HEK293 (cell line): ENCODE results near the gene IGSF21.

Source experiments
- CTCF ChIA-PET: fragments of 350-600 bp; formaldehyde crosslinking; extraction: SDS; loops from one replicate; lab custom pipeline; 2021; ENCODE audit warnings: antibody characterized with exemption; lab: Yijun Ruan, JAX
- POLR2A ChIA-PET: fragments of 300-600 bp; formaldehyde crosslinking; extraction: SDS; loops from one replicate; lab custom pipeline; 2020; ENCODE audit warnings: antibody characterized with exemption, inconsistent platforms; lab: Yijun Ruan, JAX
- H3K27ac ChIP-seq: fragments of 200-500 bp; sonication (Bioruptor generic); 2 replicates; pipeline ENCODE4 v1.5.1; 2014; ENCODE audit warnings: low read depth, low read length, control low read depth, inconsistent platforms; ENCODE audit errors: extremely low read depth
- H3K36me3 ChIP-seq, 2 experiments: fragments of 200-500 bp in 1 of 2; sonication (Bioruptor generic) in 1 of 2; 1 replicate in 1 of 2; 2 replicates in 1 of 2; pipeline ENCODE4 v1.5.1; 2014 to 2017; ENCODE audit warnings: inconsistent platforms in 2 of 2, low read length in 2 of 2; ENCODE audit not compliant: control insufficient read depth in 2 of 2, insufficient read depth in 1 of 2
- H3K4me1 ChIP-seq: fragments of 200-500 bp; sonication (Bioruptor generic); 2 replicates; pipeline ENCODE4 v1.5.1; 2014; ENCODE audit warnings: mild to moderate bottlenecking, low read length, inconsistent platforms; ENCODE audit not compliant: control insufficient read depth, insufficient read depth
- H3K4me3 ChIP-seq: 2 replicates; pipeline ENCODE4 v1.5.1; 2011; ENCODE audit warnings: low read depth, mild to moderate bottlenecking, control low read depth, low read length, moderate library complexity
- H3K9me3 ChIP-seq: fragments of 200-500 bp; sonication (Bioruptor generic); 2 replicates; pipeline ENCODE4 v1.5.1; 2014; ENCODE audit warnings: low read depth, low read length, inconsistent platforms; ENCODE audit not compliant: control insufficient read depth, insufficient read depth
- GLIS1 ChIP-seq: fragments of 450-650 bp; formaldehyde crosslinking; IDR thresholded peaks from 2 replicates; pipeline ENCODE4 v1.5.1; 2016; ENCODE audit warnings: missing biosample characterization, missing genetic modification characterization
- KLF16 ChIP-seq: fragments of 450-650 bp; formaldehyde crosslinking; IDR thresholded peaks from 2 replicates; pipeline ENCODE4 v1.5.1; 2017; ENCODE audit warnings: missing biosample characterization, missing genetic modification characterization
- KLF7 ChIP-seq: fragments of 450-650 bp; formaldehyde crosslinking; IDR thresholded peaks from 2 replicates; pipeline ENCODE4 v1.5.1; 2016; ENCODE audit warnings: missing biosample characterization, missing genetic modification characterization, borderline replicate concordance
- KLF9 ChIP-seq: fragments of 450-650 bp; formaldehyde crosslinking; IDR thresholded peaks from 2 replicates; pipeline ENCODE4 v1.5.1; 2016; ENCODE audit warnings: missing biosample characterization, missing genetic modification characterization, low read depth
- MZF1 ChIP-seq: fragments of 450-650 bp; formaldehyde crosslinking; IDR thresholded peaks from 2 replicates; pipeline ENCODE4 v1.5.1; 2017; ENCODE audit warnings: missing biosample characterization, missing genetic modification characterization, borderline replicate concordance
- ZBTB7A ChIP-seq: fragments of 450-650 bp; formaldehyde crosslinking; IDR thresholded peaks from 2 replicates; pipeline ENCODE4 v1.5.1; 2016; ENCODE audit warnings: low read depth, missing biosample characterization, missing genetic modification characterization
- ZNF202 ChIP-seq: fragments of 450-650 bp; formaldehyde crosslinking; IDR thresholded peaks from 2 replicates; pipeline ENCODE4 v1.5.1; 2016; ENCODE audit warnings: missing biosample characterization, missing genetic modification characterization, borderline replicate concordance
- ZNF214 ChIP-seq: fragments of 450-650 bp; formaldehyde crosslinking; IDR thresholded peaks from 2 replicates; pipeline ENCODE4 v1.5.1; 2017; ENCODE audit warnings: missing biosample characterization, mild to moderate bottlenecking, missing genetic modification characterization, borderline replicate concordance
- ZNF624 ChIP-seq: fragments of 450-650 bp; formaldehyde crosslinking; IDR thresholded peaks from 2 replicates; pipeline ENCODE4 v1.5.1; 2017; ENCODE audit warnings: missing biosample characterization, missing genetic modification characterization
- ZNF707 ChIP-seq: fragments of 450-650 bp; formaldehyde crosslinking; IDR thresholded peaks from 2 replicates; pipeline ENCODE4 v1.5.1; 2016; ENCODE audit warnings: missing biosample characterization, missing genetic modification characterization
- ZNF777 ChIP-seq: fragments of 450-650 bp; formaldehyde crosslinking; IDR thresholded peaks from 2 replicates; pipeline ENCODE4 v1.5.1; 2017; ENCODE audit warnings: missing biosample characterization, missing genetic modification characterization, borderline replicate concordance
- TF ChIP-seq, protein P1 (sequence below): fragments of 450-650 bp; formaldehyde crosslinking; IDR thresholded peaks from 2 replicates; pipeline ENCODE4 v1.5.1; 2017; ENCODE audit warnings: missing biosample characterization, missing genetic modification characterization
- TF ChIP-seq, protein P2 (sequence below): fragments of 450-650 bp; formaldehyde crosslinking; IDR thresholded peaks from 2 replicates; pipeline ENCODE4 v1.5.1; 2016; ENCODE audit warnings: missing biosample characterization, missing genetic modification characterization
- TF ChIP-seq, protein P3 (sequence below): fragments of 450-650 bp; formaldehyde crosslinking; IDR thresholded peaks from 2 replicates; pipeline ENCODE4 v1.5.1; 2016; ENCODE audit warnings: missing biosample characterization, missing genetic modification characterization, borderline replicate concordance
- TF ChIP-seq, protein P4 (sequence below): fragments of 450-650 bp; formaldehyde crosslinking; IDR thresholded peaks from 2 replicates; pipeline ENCODE4 v1.5.1; 2017; ENCODE audit warnings: missing biosample characterization, missing genetic modification characterization
- TF ChIP-seq, protein P5 (sequence below): fragments of 450-650 bp; formaldehyde crosslinking; IDR thresholded peaks from 2 replicates; pipeline ENCODE4 v1.5.1; 2016; ENCODE audit warnings: missing biosample characterization, missing genetic modification characterization

Gene IGSF21

DNA sequence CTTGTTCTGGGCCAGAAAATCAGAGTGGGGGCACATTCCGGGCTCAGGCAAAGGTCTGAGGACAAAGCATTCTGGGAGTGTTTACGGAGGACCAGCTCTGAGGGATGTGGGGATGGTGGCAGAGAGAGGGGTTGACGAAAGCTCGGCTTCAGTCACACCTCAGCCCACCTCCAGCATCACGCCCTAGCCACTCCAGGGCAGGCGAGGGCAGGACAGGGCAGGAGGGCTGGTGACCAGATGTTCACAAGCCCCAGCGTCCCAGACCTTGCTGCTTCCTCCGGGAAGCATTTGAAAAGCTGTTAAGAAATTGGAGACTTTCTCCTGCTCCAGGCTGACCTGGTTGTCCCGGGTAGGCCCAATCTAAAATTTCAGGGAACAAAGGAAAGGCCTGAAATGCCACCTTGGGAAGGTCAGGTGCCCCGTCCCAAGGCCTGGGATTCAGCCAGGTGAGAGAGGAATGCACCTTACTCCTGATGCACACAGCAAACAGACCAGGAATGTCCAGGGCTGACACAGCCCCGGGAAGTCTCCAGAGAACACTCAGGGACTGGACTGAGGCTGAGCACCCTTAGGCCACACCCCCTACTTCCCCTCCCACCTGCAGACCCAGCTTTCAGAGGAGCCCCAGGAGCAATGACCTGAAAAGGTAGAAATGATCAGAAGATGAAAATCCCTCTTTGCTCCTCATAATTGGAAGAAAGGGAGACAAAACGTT is 301.2 kb downstream of the IGSF21 start:
- no peaks in the 10 kb centered on the region for H3K4me1 ChIP-seq
- CTCF ChIA-PET, result interaction anchor here (1.0 kb wide), 1 partner anchor 166 kb away, joined by 4 read pairs; no protein-coding TSS in a partner anchor
- TF ChIP-seq ZBTB7A (tag by site-specific recombination) (no peak), ZNF777 (tag by site-specific recombination) (no peak), KLF7 (tag by site-specific recombination) (no peak), KLF9 (0 out of 2 replicates have a peak, but pooled peaks have one; percentile 12)
- TF ChIP-seq, protein P1, sequence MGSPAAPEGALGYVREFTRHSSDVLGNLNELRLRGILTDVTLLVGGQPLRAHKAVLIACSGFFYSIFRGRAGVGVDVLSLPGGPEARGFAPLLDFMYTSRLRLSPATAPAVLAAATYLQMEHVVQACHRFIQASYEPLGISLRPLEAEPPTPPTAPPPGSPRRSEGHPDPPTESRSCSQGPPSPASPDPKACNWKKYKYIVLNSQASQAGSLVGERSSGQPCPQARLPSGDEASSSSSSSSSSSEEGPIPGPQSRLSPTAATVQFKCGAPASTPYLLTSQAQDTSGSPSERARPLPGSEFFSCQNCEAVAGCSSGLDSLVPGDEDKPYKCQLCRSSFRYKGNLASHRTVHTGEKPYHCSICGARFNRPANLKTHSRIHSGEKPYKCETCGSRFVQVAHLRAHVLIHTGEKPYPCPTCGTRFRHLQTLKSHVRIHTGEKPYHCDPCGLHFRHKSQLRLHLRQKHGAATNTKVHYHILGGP (tag by site-specific recombination), result no peak
- TF ChIP-seq, all 188 proteins: peak for 1
- Histone ChIP-seq H3K27ac (no peak overlapping the region), H3K9me3 (no peaks in the 10 kb centered on the region), H3K36me3 (no peaks in the 10 kb centered on the region), H3K4me3 (no peak overlapping the region)
- POLR2A ChIA-PET, result no interaction called here

DNA sequence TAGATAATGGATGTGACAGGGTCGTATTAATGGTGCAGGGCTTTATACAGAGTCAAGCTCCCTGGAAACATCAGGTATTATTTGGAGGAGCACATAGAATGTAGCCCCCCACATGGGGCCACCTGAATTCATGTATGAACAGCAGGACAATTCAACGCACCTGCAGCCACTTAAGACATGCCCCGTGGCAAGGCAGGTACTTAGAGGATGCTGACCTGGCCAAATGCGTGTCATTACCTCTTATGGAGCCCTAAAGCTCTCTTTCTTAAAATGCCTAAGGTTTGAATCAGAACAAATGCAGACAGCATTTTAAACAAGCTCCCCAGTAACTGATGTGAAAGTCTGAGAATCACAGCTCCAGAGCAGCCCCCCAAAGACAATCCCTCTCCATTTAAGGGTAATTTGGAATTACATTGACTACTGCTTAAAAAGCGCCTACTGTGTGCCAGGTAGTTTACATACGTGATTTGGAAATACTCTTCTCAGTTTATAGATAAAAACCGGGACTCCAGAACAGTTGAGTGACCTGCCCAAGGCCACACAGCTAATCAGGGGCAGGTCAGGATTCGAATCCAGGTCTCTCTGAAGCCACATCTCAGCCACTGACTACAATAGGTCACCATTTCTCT is 302.1 kb downstream of the IGSF21 start:
- ChIA-PET POLR2A (no interaction called here), CTCF (no interaction called here)
- TF ChIP-seq KLF16 (tag by site-specific recombination) (no peak), ZNF202 (tag by site-specific recombination) (no peak), ZNF214 (tag by site-specific recombination) (no peak), MZF1 (tag by site-specific recombination) (no peak), KLF9 (no peak), ZNF707 (no peak), GLIS1 (tag by site-specific recombination) (no peak), ZNF624 (tag by site-specific recombination) (no peak)
- TF ChIP-seq, protein P2, sequence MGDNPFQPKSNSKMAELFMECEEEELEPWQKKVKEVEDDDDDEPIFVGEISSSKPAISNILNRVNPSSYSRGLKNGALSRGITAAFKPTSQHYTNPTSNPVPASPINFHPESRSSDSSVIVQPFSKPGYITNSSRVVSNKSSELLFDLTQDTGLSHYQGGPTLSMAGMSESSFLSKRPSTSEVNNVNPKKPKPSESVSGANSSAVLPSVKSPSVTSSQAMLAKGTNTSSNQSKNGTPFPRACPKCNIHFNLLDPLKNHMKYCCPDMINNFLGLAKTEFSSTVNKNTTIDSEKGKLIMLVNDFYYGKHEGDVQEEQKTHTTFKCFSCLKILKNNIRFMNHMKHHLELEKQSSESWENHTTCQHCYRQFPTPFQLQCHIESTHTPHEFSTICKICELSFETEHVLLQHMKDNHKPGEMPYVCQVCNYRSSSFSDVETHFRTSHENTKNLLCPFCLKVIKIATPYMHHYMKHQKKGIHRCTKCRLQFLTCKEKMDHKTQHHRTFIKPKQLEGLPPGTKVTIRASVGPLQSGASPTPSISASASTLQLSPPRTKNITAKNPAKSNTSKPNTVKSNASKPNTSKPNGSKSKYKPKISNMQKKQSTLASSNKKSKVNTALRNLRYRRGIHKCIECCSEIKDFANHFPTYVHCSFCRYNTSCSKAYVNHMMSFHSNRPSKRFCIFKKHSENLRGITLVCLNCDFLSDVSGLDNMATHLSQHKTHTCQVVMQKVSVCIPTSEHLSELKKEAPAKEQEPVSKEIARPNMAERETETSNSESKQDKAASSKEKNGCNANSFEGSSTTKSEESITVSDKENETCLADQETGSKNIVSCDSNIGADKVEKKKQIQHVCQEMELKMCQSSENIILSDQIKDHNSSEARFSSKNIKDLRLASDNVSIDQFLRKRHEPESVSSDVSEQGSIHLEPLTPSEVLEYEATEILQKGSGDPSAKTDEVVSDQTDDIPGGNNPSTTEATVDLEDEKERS (tag by site-specific recombination), result no peak
- TF ChIP-seq, protein P3, sequence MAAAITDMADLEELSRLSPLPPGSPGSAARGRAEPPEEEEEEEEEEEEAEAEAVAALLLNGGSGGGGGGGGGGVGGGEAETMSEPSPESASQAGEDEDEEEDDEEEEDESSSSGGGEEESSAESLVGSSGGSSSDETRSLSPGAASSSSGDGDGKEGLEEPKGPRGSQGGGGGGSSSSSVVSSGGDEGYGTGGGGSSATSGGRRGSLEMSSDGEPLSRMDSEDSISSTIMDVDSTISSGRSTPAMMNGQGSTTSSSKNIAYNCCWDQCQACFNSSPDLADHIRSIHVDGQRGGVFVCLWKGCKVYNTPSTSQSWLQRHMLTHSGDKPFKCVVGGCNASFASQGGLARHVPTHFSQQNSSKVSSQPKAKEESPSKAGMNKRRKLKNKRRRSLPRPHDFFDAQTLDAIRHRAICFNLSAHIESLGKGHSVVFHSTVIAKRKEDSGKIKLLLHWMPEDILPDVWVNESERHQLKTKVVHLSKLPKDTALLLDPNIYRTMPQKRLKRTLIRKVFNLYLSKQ, result no peak
- TF ChIP-seq, protein P4, sequence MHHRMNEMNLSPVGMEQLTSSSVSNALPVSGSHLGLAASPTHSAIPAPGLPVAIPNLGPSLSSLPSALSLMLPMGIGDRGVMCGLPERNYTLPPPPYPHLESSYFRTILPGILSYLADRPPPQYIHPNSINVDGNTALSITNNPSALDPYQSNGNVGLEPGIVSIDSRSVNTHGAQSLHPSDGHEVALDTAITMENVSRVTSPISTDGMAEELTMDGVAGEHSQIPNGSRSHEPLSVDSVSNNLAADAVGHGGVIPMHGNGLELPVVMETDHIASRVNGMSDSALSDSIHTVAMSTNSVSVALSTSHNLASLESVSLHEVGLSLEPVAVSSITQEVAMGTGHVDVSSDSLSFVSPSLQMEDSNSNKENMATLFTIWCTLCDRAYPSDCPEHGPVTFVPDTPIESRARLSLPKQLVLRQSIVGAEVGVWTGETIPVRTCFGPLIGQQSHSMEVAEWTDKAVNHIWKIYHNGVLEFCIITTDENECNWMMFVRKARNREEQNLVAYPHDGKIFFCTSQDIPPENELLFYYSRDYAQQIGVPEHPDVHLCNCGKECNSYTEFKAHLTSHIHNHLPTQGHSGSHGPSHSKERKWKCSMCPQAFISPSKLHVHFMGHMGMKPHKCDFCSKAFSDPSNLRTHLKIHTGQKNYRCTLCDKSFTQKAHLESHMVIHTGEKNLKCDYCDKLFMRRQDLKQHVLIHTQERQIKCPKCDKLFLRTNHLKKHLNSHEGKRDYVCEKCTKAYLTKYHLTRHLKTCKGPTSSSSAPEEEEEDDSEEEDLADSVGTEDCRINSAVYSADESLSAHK (tag by site-specific recombination), result no peak
- TF ChIP-seq, protein P5, sequence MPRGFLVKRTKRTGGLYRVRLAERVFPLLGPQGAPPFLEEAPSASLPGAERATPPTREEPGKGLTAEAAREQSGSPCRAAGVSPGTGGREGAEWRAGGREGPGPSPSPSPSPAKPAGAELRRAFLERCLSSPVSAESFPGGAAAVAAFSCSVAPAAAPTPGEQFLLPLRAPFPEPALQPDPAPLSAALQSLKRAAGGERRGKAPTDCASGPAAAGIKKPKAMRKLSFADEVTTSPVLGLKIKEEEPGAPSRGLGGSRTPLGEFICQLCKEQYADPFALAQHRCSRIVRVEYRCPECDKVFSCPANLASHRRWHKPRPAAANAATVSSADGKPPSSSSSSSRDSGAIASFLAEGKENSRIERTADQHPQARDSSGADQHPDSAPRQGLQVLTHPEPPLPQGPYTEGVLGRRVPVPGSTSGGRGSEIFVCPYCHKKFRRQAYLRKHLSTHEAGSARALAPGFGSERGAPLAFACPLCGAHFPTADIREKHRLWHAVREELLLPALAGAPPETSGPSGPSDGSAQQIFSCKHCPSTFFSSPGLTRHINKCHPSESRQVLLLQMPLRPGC (tag by site-specific recombination), result no peak
- Histone ChIP-seq H3K4me1 (no peaks in the 10 kb centered on the region), H3K9me3 (no peaks in the 10 kb centered on the region), H3K27ac (no peak overlapping the region), H3K4me3 (no peak overlapping the region), H3K36me3 (no peaks in the 10 kb centered on the region)
